ENCODE data around the gene ARHGEF4.

DNA sequence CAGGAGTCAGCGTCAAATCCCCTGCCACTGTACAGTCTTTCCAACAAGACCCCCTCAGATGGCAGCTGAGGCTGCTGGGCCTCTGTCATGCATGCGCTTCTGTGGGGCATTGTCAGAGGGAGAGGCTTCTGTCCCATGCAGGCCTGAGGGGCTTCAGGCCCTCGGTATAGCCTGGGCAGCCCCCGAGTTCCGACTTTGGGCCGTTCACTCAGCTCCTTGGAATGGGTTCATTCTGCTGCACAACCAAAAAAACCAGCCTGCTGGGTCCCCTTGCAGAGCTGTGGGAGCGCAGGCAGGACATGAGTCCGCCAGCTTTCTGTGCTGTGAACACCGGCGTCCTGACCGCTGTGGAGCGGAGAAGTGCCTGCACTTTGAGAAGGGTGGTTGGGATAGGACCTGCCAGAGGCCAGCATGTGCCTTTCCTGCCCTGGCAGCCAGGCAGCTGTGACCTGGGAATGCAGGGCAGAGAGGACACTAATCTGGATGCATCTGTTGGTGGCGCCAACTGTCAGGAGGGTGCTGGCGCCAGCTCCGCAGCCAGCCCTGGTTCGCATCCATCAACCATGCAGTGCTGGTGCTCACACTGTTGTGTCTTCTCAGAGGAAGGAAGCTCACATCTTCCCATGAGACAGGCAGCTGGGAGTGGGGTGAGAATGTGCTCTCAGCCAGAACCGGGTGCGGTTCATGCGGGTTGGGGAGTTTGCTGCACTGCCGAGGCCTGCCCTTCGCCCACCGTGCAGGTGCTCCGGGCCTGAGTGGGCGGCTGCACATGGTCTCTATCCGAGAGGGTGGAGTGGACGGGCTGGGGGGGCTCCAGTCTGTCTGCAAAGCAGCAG lies 14.3 kb downstream of the ARHGEF4 start:
- no peak for TF ChIP-seq EZH2 (IDR thresholded peaks at IDR 0.05; ENCODE audit: low read depth)
- TF ChIP-seq, protein P1, sequence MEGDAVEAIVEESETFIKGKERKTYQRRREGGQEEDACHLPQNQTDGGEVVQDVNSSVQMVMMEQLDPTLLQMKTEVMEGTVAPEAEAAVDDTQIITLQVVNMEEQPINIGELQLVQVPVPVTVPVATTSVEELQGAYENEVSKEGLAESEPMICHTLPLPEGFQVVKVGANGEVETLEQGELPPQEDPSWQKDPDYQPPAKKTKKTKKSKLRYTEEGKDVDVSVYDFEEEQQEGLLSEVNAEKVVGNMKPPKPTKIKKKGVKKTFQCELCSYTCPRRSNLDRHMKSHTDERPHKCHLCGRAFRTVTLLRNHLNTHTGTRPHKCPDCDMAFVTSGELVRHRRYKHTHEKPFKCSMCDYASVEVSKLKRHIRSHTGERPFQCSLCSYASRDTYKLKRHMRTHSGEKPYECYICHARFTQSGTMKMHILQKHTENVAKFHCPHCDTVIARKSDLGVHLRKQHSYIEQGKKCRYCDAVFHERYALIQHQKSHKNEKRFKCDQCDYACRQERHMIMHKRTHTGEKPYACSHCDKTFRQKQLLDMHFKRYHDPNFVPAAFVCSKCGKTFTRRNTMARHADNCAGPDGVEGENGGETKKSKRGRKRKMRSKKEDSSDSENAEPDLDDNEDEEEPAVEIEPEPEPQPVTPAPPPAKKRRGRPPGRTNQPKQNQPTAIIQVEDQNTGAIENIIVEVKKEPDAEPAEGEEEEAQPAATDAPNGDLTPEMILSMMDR (conservative IDR thresholded peaks at IDR 0.05), result no peak
